ENCODE results near the gene DMRTC2. TPM values are rescaled to one million over a fixed set of nuclear protein-coding genes. Genes with fewer than 3 reads are reported as not detected.

Gene DMRTC2
- total RNA-seq, 1 donor from 2014 or later = not detected

DNA sequence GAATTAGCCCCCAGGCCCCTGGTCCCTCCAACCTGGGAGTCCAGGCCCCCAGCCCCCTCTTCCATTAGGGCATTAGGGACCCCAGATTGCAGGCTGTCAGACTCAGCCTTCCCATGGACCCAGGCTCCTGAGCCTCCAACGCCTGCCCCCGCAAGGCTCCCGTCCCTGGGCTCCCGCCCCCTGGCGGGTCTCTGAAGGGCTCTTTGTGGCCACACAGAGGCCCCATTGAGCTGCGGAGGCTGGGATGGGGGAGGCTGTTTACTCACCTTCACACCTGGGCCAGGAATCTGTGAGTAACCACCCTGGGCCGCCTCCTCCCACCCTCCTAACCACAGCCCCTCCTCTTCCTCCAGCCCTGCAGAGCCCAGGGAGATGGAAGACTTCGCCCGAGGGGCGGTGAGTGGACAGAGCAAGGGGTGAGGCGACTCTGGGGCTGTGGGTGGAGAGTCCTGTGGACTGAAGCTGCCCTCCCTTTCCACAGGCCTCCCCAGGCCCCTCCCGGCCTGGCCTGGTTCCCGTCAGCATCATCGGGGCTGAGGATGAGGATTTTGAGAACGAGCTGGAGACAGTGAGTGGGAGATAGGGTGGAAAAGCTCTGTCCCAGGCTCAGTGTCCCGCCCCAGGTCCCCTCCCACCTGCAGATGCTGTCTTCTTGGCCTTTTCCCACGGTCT, 43.0 kb downstream of the DMRTC2 start:
- Mint-ChIP-seq H3K27ac (ENCODE audit: unreplicated experiment) (peak overlapping the region; percentile 64), H3K4me1 (ENCODE audit: unreplicated experiment) (peaks cover 34% of the 10 kb centered on the region)
- DNase-seq (ENCODE audit: low spot score) = no peak

DNA sequence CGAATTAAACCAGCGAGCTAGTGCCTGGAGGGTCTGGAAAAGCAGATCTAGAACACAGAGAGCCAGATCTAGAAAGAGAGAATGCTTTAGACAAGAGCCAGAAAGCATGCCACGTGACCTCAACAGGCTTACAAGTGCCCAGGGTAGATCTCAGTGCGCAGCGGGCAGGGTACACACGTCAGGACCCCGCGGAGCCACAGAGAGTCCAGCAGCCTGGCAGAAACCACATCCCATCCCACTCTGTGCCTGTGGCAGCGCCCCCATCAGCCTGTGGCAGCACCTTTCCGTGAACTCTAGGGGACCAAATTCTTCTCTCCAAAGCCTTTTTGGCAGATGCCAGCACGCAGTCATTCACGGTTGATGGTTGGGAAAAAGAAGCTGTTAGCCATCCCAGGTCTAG, 44.1 kb downstream of the DMRTC2 start:
- TF ChIP-seq, protein P1, sequence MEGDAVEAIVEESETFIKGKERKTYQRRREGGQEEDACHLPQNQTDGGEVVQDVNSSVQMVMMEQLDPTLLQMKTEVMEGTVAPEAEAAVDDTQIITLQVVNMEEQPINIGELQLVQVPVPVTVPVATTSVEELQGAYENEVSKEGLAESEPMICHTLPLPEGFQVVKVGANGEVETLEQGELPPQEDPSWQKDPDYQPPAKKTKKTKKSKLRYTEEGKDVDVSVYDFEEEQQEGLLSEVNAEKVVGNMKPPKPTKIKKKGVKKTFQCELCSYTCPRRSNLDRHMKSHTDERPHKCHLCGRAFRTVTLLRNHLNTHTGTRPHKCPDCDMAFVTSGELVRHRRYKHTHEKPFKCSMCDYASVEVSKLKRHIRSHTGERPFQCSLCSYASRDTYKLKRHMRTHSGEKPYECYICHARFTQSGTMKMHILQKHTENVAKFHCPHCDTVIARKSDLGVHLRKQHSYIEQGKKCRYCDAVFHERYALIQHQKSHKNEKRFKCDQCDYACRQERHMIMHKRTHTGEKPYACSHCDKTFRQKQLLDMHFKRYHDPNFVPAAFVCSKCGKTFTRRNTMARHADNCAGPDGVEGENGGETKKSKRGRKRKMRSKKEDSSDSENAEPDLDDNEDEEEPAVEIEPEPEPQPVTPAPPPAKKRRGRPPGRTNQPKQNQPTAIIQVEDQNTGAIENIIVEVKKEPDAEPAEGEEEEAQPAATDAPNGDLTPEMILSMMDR (IDR thresholded peaks at IDR 0.05; ENCODE audit: unreplicated experiment) = no peak
- no peak for DNase-seq (ENCODE audit: low spot score)
- Mint-ChIP-seq H3K27me3 (ENCODE audit: unreplicated experiment) (peaks cover 17% of the 10 kb centered on the region), H3K36me3 (ENCODE audit: low read depth, unreplicated experiment) (peaks cover 24% of the 10 kb centered on the region), H3K27ac (ENCODE audit: unreplicated experiment) (no peak overlapping the region), H3K4me1 (ENCODE audit: unreplicated experiment) (peaks cover 31% of the 10 kb centered on the region), H3K9me3 (ENCODE audit: unreplicated experiment) (no peaks in the 10 kb centered on the region), H3K4me3 (ENCODE audit: unreplicated experiment) (no peak overlapping the region)

More for the DNA sequence above, 43.0 kb downstream of the DMRTC2 start:
- H3K36me3 Mint-ChIP-seq (ENCODE audit: low read depth, unreplicated experiment) = peaks cover 23% of the 10 kb centered on the region
- peak overlapping the region; percentile 57 for H3K4me3 Mint-ChIP-seq (ENCODE audit: unreplicated experiment)
- TF ChIP-seq, protein P1 (IDR thresholded peaks at IDR 0.05; ENCODE audit: unreplicated experiment) = no peak
- no peaks in the 10 kb centered on the region for H3K9me3 Mint-ChIP-seq (ENCODE audit: unreplicated experiment)
- peaks cover 23% of the 10 kb centered on the region for H3K27me3 Mint-ChIP-seq (ENCODE audit: unreplicated experiment)

DNA sequence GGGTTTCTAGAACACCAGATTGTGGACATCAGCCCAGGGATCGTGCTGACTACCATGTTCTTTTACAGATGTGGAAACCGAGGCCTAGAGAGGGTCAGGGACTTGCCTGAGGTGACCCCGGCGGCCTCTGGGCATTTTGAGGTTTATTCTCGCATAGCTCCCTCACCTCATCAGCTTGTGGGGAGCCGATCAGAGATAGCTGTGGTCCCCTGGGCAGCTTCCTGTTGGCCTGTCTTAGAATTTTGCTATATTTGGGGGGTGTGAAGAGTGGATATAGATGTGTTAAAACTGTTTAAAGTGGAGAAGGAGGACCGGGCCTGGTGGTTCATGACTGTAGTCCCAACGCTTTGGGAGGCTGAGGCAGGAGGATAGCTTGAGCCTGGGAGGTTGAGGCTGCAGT, 45.1 kb downstream of the DMRTC2 start:
- Mint-ChIP-seq H3K4me1 (ENCODE audit: unreplicated experiment) (peaks cover 30% of the 10 kb centered on the region), H3K9me3 (ENCODE audit: unreplicated experiment) (no peaks in the 10 kb centered on the region), H3K36me3 (ENCODE audit: low read depth, unreplicated experiment) (peaks cover 26% of the 10 kb centered on the region), H3K27me3 (ENCODE audit: unreplicated experiment) (peaks cover 15% of the 10 kb centered on the region), H3K27ac (ENCODE audit: unreplicated experiment) (no peak overlapping the region), H3K4me3 (ENCODE audit: unreplicated experiment) (no peak overlapping the region)
- TF ChIP-seq, protein P1 (IDR thresholded peaks at IDR 0.05; ENCODE audit: unreplicated experiment) = no peak
- DNase-seq (ENCODE audit: low spot score) = no peak

DNA sequence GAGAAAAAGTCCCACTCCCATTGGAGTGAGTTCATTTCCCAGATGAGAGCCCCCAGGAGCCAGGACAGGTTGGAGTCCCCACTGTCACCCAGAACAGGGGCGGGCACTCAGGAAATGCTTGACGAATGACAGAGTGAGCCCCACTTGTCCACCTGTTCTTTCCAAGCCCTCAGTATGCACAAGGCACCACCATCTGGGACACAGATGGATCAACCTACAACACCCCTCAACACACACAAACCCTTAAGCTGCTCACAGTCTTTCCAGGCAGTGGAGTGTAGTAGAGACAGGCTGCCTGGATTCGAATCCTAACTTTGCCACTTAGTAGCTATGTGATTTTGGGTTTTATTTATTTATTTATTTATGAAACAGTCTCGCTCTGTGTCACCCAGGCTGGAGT, 46.1 kb downstream of the DMRTC2 start:
- Mint-ChIP-seq H3K4me3 (ENCODE audit: unreplicated experiment) (no peak overlapping the region), H3K4me1 (ENCODE audit: unreplicated experiment) (peaks cover 31% of the 10 kb centered on the region), H3K36me3 (ENCODE audit: low read depth, unreplicated experiment) (peaks cover 26% of the 10 kb centered on the region), H3K27ac (ENCODE audit: unreplicated experiment) (no peak overlapping the region), H3K9me3 (ENCODE audit: unreplicated experiment) (no peaks in the 10 kb centered on the region), H3K27me3 (ENCODE audit: unreplicated experiment) (peaks cover 15% of the 10 kb centered on the region)
- TF ChIP-seq, protein P1 (IDR thresholded peaks at IDR 0.05; ENCODE audit: unreplicated experiment) = no peak
- no peak for DNase-seq (ENCODE audit: low spot score)

DNA sequence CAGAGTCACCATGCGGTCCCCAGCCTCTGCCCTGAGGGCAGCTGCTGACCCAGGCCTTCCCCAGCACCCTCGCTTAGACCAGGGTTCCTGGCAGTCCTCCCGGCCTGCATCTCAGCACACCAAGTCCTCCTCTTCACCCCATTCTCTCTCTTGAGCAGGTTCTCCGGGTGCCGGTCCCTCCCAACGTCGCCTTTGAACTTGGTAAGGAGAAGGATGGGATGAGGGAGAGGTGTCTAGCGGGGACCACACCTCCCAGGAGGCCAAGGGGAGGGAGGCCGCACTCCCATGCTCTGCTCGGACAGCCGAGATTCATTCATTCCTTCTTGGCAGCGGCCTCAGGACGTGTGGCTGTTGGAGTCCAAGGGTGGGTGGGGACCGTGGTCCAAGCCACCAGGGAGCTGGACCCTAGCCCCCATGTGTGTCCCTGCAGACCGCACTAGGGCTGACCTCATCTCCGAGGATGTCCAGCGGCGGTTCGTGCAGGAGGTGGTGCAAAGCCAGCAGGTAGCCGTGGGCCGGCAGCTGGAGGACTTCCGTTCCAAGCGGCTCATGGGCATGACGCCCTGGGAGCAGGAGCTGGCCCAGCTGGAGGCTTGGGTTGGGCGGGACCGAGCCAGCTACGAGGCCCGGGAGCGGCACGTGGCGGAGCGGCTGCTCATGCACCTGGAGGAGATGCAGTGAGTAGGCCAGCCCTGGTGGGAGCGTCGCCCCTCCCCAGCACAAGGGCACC, 47.5 kb downstream of the DMRTC2 start:
- H3K36me3 Mint-ChIP-seq (ENCODE audit: low read depth, unreplicated experiment) = peaks cover 26% of the 10 kb centered on the region

More for the DNA sequence above, 47.5 kb downstream of the DMRTC2 start:
- Mint-ChIP-seq H3K4me3 (ENCODE audit: unreplicated experiment) (no peak overlapping the region), H3K27ac (ENCODE audit: unreplicated experiment) (no peak overlapping the region), H3K9me3 (ENCODE audit: unreplicated experiment) (no peaks in the 10 kb centered on the region), H3K4me1 (ENCODE audit: unreplicated experiment) (peaks cover 19% of the 10 kb centered on the region), H3K27me3 (ENCODE audit: unreplicated experiment) (peaks cover 10% of the 10 kb centered on the region)
- no peak for DNase-seq (ENCODE audit: low spot score)
- TF ChIP-seq, protein P1 (IDR thresholded peaks at IDR 0.05; ENCODE audit: unreplicated experiment) = no peak

Data from endothelial cell (in vitro differentiated cells).